Endometrium (tissue), 2 donors: ENCODE data around the gene ATG3.
"Not testable (repeated sequence)": the region's sequence is repeated elsewhere in the genome, so short reads cannot be mapped to it uniquely, and the experiment has no call there.

ENCODE experiments used
- FAIRE-seq: peaks from 2 replicates; lab custom pipeline; 2012; peaks lifted over from hg19 to GRCh38; lab: Jason Lieb, UNC
- donor health status: control.
- donor health status: control.

The ATG3 gene

DNA sequence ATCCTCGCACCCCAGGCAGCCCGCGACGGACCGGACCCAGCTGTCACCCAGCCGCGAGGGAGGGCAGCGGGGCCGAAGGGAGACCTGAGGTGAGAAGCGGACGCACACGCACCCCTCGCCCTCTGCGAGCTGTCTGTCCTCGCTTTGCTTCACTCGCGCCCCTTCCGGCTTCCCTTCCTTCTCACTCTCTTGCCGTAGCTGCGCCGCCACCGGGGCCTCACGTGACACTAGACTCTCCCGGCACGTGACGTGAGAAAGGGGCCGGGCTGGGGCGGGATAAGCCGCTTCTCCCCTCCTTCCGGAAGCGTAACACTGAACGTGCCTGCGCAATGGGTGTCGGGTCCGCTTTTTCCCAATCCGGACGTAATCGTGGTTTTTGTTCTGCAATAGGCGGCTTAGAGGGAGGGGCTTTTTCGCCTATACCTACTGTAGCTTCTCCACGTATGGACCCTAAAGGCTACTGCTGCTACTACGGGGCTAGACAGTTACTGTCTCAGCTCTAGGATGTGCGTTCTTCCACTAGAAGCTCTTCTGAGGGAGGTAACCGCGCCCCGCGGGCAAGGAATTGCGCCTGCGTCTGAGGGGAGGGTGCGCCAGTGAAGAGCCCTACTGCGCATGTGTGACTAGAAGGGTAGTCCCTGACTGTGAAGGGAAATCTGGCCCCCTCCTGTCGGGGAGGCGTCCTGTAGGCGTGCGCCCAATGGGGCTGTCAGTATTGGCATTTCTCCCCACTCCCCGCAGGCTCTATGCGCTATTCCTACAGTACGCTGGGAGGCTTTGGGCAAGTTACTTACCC is at the start of gene ATG3, which contains the start of gene SLC35A5:
TSS of gene ATG3 (minus strand) at position 229 of the 796 bp plus-strand sequence. CDS start 434 bp downstream, outside the sequence.
TSS of gene SLC35A5 (plus strand) at position 312 of the 796 bp plus-strand sequence. CDS start 1,359 bp downstream, outside the sequence.
- peak; percentile 92 for FAIRE-seq

GRCh38 chr3:112610121-112610520 is 48.4 kb upstream of the ATG3 start:
- FAIRE-seq, result no peak

GRCh38 chr3:112607863-112608262 is 46.1 kb upstream of the ATG3 start:
- FAIRE-seq, result no peak

GRCh38 chr3:112606098-112606497 is 44.3 kb upstream of the ATG3 start:
- peak; percentile 23 for FAIRE-seq

- FAIRE-seq, result no peak
Measured at GRCh38 chr3:112605285-112605684, 43.5 kb upstream of the ATG3 start.

GRCh38 chr3:112604536-112604935 is 42.8 kb upstream of the ATG3 start:
- FAIRE-seq, result no peak

- no peak for FAIRE-seq
Measured at GRCh38 chr3:112602217-112602838, 40.6 kb upstream of the ATG3 start.

- FAIRE-seq, result no peak
Measured at GRCh38 chr3:112598731-112599130, 37.0 kb upstream of the ATG3 start.

DNA sequence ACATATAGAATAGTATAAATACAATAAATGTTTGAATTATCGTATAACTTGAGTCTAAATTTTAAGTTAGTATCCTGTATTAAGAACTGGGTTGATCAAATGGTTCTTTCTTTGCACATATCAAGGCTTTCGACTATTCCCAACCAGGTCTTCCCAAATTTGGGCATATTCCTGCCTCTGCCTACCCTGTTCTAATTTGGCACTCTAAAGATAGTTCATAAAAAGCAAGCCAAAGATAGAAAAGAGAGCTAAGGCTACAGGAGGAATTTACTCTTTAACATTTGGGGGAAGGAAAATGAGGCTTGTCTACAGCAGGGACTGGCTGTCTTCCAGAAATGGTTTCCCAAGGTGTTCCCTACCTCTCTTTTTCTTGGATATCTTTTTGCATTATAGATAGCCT is 36.2 kb upstream of the ATG3 start:
- FAIRE-seq, result no peak

DNA sequence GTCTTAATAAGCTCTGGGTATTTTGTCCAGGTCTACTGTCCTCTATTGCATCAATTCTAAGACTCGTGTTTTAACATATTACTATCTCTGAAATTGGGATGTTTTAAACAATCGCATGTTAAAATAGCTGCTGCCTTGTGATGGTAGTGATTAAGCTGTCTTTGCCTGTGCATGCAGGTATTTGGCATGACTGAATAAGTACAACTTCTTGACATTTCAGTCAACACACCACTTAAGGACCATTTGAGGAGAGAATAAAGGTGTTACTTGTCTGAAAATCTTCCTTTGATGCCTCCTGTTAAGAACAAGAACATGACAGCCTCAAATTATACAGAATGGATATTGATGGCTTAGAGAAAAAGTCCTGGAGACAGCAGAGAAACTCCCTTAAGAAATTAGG is 33.1 kb upstream of the ATG3 start:
- no peak for FAIRE-seq

DNA sequence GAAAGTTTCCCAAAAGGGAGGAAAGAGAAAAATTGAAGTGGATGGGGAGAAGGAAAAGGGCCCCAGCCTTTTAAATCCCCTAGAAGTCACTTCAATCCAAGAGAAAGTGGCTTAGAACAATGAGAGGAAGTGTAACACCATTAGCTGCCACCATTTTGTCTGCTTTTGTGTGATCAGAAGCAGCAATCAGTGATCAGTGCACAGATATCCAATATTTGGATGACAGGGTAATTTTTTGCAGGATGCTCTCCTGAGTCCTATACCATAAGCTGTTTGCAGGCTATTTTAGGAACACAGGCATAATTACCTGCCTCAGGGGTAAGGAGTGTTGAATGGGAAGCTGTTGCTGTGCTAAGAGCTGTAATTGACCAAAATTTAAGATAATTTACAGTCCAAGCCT is 31.5 kb upstream of the ATG3 start:
- FAIRE-seq, result no peak

DNA sequence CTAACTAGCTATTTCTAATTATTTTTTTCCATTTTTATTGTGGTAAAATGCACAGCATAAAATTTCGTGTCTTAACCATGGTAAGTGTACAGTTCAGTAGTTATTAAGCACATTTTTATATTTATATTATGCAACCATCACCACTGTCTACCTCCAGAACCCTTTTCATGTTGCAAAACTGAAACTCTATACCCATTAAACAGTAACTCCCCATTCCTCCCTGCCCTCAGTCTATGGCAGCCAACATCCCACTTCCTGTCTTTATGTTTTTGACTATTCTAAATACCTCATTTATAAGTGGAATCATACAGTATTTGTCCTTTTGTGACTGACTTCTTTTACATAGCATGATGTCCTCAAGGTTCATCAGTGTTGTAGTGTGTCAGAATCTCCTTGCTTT is 25.6 kb upstream of the ATG3 start:
- no peak for FAIRE-seq

- no peak for FAIRE-seq
Measured at GRCh38 chr3:112585782-112586181, 24.0 kb upstream of the ATG3 start.

DNA sequence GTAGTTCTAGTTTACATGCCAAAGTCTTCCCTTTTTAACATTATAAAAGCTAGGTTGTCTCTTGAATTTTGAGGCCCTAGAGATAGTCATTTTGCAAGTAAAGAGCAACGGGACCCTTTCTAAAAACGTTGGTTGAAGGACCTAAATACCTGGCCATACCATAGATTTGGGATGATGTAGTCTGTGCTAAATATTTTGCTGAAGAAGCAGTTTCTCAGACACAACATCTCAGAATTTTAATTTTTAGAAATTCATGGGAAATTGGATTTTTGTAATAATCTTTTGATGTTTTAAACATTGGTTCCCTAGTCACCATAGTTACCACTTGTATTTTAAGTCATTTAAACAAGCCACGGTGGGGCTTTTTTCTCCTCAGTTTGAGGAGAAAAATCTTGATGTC is 21.3 kb upstream of the ATG3 start:
- no peak for FAIRE-seq

DNA sequence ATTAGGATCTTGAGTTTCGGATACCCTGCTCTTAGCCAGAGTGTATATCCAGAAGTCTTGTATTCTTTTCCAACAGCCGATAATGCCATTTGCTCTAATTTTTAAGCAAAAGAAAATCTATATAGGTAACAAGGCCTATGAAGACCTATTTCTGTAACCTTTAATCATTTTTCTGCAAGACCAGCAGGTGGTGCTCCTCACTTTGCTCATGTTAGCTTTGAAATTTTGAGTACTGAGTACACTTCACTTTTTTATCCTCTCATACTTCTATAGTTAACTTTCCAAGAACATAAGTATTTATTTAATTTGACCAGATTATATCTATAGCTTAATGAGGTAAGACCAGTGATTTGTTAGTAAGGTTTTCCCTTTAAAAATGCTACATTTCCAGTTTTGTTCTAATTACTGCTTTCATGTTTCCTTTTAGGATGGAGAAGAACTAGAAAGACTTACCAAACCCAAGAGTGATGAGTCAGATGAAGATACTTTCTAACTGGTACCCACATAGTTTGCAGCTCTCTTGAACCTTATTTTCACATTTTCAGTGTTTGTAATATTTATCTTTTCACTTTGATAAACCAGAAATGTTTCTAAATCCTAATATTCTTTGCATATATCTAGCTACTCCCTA is 20.6 kb upstream of the ATG3 start:
- FAIRE-seq, result peak; percentile 92

- FAIRE-seq, result no peak
Measured at GRCh38 chr3:112579697-112580096, 17.9 kb upstream of the ATG3 start.

- FAIRE-seq, result no peak
Measured at GRCh38 chr3:112579232-112579631, 17.5 kb upstream of the ATG3 start.

- FAIRE-seq, result no peak
Measured at GRCh38 chr3:112572701-112573100, 10.9 kb upstream of the ATG3 start.

- no peak for FAIRE-seq
Measured at GRCh38 chr3:112569265-112569664, 7.5 kb upstream of the ATG3 start.

DNA sequence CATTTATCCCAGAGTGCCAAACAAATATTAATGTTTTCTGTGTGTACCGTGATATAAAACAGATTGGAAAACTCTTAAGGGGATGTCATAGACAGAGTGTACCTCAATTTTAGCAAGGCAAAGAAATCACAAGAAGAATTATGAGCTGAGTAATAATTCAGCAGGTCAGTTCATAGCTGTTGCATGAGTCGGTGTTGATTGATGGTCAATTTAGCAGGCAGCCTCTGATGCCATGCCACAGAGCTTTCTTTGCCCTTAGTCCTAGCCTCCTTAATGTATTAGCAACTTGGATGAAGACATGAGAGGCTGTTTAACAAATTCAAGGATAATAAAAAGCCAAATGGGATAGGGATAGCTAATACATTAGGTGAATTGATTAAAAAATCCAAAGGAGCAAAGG is 6.9 kb upstream of the ATG3 start:
- no peak for FAIRE-seq

DNA sequence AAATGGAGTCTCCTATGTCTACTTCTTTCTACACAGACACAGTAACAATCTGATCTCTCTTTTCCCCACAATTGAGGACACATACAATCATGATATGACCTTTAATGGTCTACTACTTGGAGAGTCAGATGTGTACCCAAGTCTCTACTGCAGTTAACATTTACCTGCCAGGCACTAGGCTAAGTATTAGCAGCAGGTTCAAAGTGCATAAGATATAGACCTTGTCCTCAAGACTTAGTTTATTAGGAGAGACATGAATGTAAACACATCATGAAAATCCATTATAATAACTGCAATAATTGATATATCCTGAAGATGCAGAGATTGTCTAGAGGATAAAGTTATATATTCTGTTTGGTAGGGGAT is 3.2 kb upstream of the ATG3 start:
- no peak for FAIRE-seq

- not testable (repeated sequence) for FAIRE-seq
Measured at GRCh38 chr3:112564247-112564939, 2.6 kb upstream of the ATG3 start.

GRCh38 chr3:112561484-112561733 is 353 bp downstream of the ATG3 start:
- no peak for FAIRE-seq
